Uterus (tissue), 4 donors: Measurements from ENCODE around the gene PCLO. TPM values are rescaled to one million over a fixed set of nuclear protein-coding genes. Genes with fewer than 3 reads are reported as not detected.
"Not testable (repeated sequence)": the region's sequence is repeated elsewhere in the genome, so short reads cannot be mapped to it uniquely, and the experiment has no call there.

ENCODE experiments used
- DNase-seq, 2 donors: peaks; one replicate each; pipeline ENCODE4 v3.0.0-alpha.2; 2019 to 2020
- H3K27ac ChIP-seq, 2 donors: fragments of 200-600 bp; sonication (generic); 1 replicate in 1 of 2; 2 replicates in 1 of 2; pipeline ENCODE4 v1.5.1; 2016 to 2018
- H3K27me3 ChIP-seq, 2 donors: fragments of 200-600 bp; sonication (generic); one replicate each; pipeline ENCODE4 v1.5.1; 2018 to 2019; ENCODE audit warnings: control low read depth in 1 of 2
- H3K36me3 ChIP-seq, 2 donors: fragments of 200-600 bp; sonication (generic); one replicate each; pipeline ENCODE4 v1.5.1; 2019; ENCODE audit warnings: control low read depth in 1 of 2
- H3K4me1 ChIP-seq, 2 donors: fragments of 200-600 bp; sonication (generic); one replicate each; pipeline ENCODE4 v1.5.1; 2018 to 2019; ENCODE audit warnings: control low read depth in 1 of 2
- H3K4me3 ChIP-seq, 2 donors: fragments of 200-600 bp; sonication (generic); 1 replicate in 1 of 2; 2 replicates in 1 of 2; pipeline ENCODE4 v1.5.1; 2018 to 2019; ENCODE audit warnings: mild to moderate bottlenecking in 1 of 2
- H3K9me3 ChIP-seq, 2 donors: fragments of 200-600 bp; sonication (generic); one replicate each; pipeline ENCODE4 v1.5.1; 2019; ENCODE audit warnings: control low read depth in 1 of 2
- CTCF ChIP-seq, 4 experiments: fragments of 200-600 bp in 2 of 4; fragments of 450-650 bp in 2 of 4; sonication (generic) in 2 of 4; IDR thresholded peaks; one replicate each; pipeline ENCODE4 v1.5.1; 2016 to 2019; ENCODE audit warnings: antibody characterized with exemption in 4 of 4, mild to moderate bottlenecking in 2 of 4, moderate library complexity in 1 of 4
- POLR2A ChIP-seq, 2 donors: fragments of 450-650 bp; IDR thresholded peaks; one replicate each; pipeline ENCODE4 v1.6.1; 2016; ENCODE audit warnings: antibody characterized with exemption in 2 of 2, mild to moderate bottlenecking in 1 of 2, moderate library complexity in 1 of 2
- intact Hi-C: fragments of 100-400 bp; cut with DNase I; formaldehyde crosslinking; loops from one replicate; pipeline ENCODE4 v1.15.1; 2023; ENCODE audit warnings: low total_unique reads
- total RNA-seq, 4 donors: library from RNA; depleted of rRNA in 3 of 4; stranded (reverse); fragments of >200 nt in 3 of 4; gene quantifications; one replicate each; pipeline versions ENCODE4 v1.1.0 to v1.2.4, GENCODE V29; 2014 to 2023
- donor health status: DM: yes; HTN: yes; CAD: no.

The PCLO gene
- total RNA-seq, 4 donors from 2014 or later: 0.26 to 4.4 (median 1.4) TPM

- intact Hi-C loops: no loop called here
- H3K36me3 ChIP-seq: no peaks in the 10 kb centered on the region
- no peak overlapping the region for H3K27ac ChIP-seq
- H3K9me3 ChIP-seq: no peaks in the 10 kb centered on the region
- no peak overlapping the region for H3K4me3 ChIP-seq
- H3K4me1 ChIP-seq: no peaks in the 10 kb centered on the region
- no peak for DNase-seq
- TF ChIP-seq CTCF (IDR thresholded peaks at IDR 0.05) (no peak), POLR2A (IDR thresholded peaks at IDR 0.05) (no peak)
- H3K27me3 ChIP-seq: no peaks in the 10 kb centered on the region
These were observed 447.3 kb downstream of the PCLO start for GRCh38 chr7:82715344-82715743.

- no peak for DNase-seq
- Histone ChIP-seq H3K4me1 (no peaks in the 10 kb centered on the region), H3K36me3 (no peaks in the 10 kb centered on the region), H3K27ac (no peak overlapping the region), H3K27me3 (no peaks in the 10 kb centered on the region), H3K4me3 (no peak overlapping the region), H3K9me3 (no peaks in the 10 kb centered on the region)
- intact Hi-C loops: no loop called here
- TF ChIP-seq CTCF (IDR thresholded peaks at IDR 0.05) (no peak), POLR2A (IDR thresholded peaks at IDR 0.05) (no peak)
These were observed 447.8 kb downstream of the PCLO start for GRCh38 chr7:82714883-82715282.

- Histone ChIP-seq H3K27me3 (no peaks in the 10 kb centered on the region), H3K4me1 (no peaks in the 10 kb centered on the region), H3K9me3 (no peaks in the 10 kb centered on the region), H3K36me3 (no peaks in the 10 kb centered on the region), H3K27ac (no peak overlapping the region), H3K4me3 (no peak overlapping the region)
- DNase-seq: no peak
- TF ChIP-seq CTCF (IDR thresholded peaks at IDR 0.05): no peak
- TF ChIP-seq POLR2A (IDR thresholded peaks at IDR 0.05): no peak
- intact Hi-C loops: no loop called here
These were observed 449.2 kb downstream of the PCLO start for GRCh38 chr7:82713506-82713905.

GRCh38 chr7:82706344-82706743 is 456.3 kb downstream of the PCLO start:
- H3K9me3 ChIP-seq, H3K36me3 ChIP-seq, intact Hi-C loops, DNase-seq, H3K27me3 ChIP-seq, H3K4me1 ChIP-seq, H3K27ac ChIP-seq, H3K4me3 ChIP-seq: not testable (repeated sequence)

GRCh38 chr7:82705517-82706260 is 457.0 kb downstream of the PCLO start:
- no peak overlapping the region for H3K27ac ChIP-seq
- no peaks in the 10 kb centered on the region for H3K4me1 ChIP-seq
- no peak for DNase-seq
- H3K27me3 ChIP-seq: no peaks in the 10 kb centered on the region
- H3K9me3 ChIP-seq: no peaks in the 10 kb centered on the region
- intact Hi-C loops: no loop called here
- TF ChIP-seq POLR2A (IDR thresholded peaks at IDR 0.05): no peak
- no peak for TF ChIP-seq CTCF (IDR thresholded peaks at IDR 0.05)
- no peaks in the 10 kb centered on the region for H3K36me3 ChIP-seq
- no peak overlapping the region for H3K4me3 ChIP-seq
